Osteocyte (in vitro differentiated cells): ENCODE data around the gene RIN2. TPM values are rescaled to one million over a fixed set of nuclear protein-coding genes. Genes with fewer than 3 reads are reported as not detected.

Source experiments
- DNase-seq: peaks from one replicate; pipeline ENCODE4 v3.0.0; 2021; ENCODE audit warnings: mixed read lengths; ENCODE audit not compliant: unreplicated experiment; ENCODE audit errors: extremely low spot score
- H3K27ac Mint-ChIP-seq: one replicate; pipeline ENCODE4 v1.8.0; 2021; ENCODE audit warnings: mild to moderate bottlenecking, mixed read lengths; ENCODE audit not compliant: unreplicated experiment
- H3K27me3 Mint-ChIP-seq: one replicate; pipeline ENCODE4 v1.8.0; 2021; ENCODE audit warnings: mixed read lengths; ENCODE audit not compliant: unreplicated experiment
- H3K36me3 Mint-ChIP-seq: one replicate; pipeline ENCODE4 v1.8.0; 2021; ENCODE audit warnings: mixed read lengths; ENCODE audit not compliant: unreplicated experiment
- H3K4me1 Mint-ChIP-seq: one replicate; pipeline ENCODE4 v1.8.0; 2021; ENCODE audit warnings: mixed read lengths; ENCODE audit not compliant: unreplicated experiment
- H3K4me3 Mint-ChIP-seq: one replicate; pipeline ENCODE4 v1.8.0; 2021; ENCODE audit warnings: mild to moderate bottlenecking, moderate library complexity, mixed read lengths; ENCODE audit not compliant: unreplicated experiment
- H3K9me3 Mint-ChIP-seq: one replicate; pipeline ENCODE4 v1.8.0; 2021; ENCODE audit warnings: mixed read lengths; ENCODE audit not compliant: unreplicated experiment
- CTCF ChIP-seq: fragments of 200-600 bp; sonication (generic); IDR thresholded peaks from 2 replicates; pipeline ENCODE4 v1.5.0; 2021; ENCODE audit warnings: antibody characterized with exemption, mild to moderate bottlenecking, moderate library complexity
- total RNA-seq: library from RNA; stranded (reverse); gene quantifications from 2 replicates; pipeline ENCODE4 v1.2.1, GENCODE V29; 2021

Gene RIN2
- total RNA-seq, 1 donor from 2014 or later: 47.0 TPM

DNA sequence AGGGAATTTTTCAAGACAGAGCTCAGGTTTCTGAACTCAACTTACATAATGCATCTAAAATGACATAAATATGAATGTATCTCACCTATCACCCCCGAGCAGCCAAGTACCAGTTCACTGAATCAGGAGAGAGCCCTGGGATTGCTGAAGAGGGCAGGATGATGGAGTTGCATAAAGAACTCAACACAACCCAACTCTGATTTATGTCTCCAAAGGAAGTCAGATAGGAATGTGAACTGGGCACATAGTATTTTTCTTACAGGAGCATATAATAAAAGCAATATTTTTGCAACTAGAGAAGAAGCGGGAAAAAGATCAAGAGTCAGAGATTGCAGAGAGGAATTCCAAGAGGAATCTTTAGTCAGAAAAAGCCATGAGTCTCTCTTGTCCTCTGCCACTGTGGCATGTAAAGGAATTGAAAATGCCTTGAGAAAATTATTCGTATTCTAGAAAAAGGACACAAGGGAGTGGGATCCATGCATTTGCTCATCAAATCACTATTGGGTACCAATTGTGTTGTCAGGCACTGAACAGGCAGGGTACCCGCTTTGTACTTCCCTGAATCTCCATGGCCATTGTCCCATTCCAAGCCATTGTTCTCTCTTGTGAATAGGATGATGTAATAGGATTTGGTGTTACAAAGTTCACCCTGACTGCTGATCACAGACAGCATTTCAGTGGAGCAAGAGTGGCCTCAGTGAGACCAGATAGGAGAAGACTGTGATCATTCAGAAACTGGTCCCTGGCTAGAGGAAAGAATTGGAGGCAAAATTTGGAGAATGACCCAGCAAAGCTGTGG is 16.3 kb downstream of the RIN2 start:
- Mint-ChIP-seq H3K27ac (no peak overlapping the region), H3K4me3 (no peak overlapping the region), H3K4me1 (peaks cover 36% of the 10 kb centered on the region), H3K9me3 (no peaks in the 10 kb centered on the region), H3K27me3 (no peaks in the 10 kb centered on the region), H3K36me3 (peaks cover 7% of the 10 kb centered on the region)
- TF ChIP-seq CTCF: no peak
- DNase-seq: no peak

DNA sequence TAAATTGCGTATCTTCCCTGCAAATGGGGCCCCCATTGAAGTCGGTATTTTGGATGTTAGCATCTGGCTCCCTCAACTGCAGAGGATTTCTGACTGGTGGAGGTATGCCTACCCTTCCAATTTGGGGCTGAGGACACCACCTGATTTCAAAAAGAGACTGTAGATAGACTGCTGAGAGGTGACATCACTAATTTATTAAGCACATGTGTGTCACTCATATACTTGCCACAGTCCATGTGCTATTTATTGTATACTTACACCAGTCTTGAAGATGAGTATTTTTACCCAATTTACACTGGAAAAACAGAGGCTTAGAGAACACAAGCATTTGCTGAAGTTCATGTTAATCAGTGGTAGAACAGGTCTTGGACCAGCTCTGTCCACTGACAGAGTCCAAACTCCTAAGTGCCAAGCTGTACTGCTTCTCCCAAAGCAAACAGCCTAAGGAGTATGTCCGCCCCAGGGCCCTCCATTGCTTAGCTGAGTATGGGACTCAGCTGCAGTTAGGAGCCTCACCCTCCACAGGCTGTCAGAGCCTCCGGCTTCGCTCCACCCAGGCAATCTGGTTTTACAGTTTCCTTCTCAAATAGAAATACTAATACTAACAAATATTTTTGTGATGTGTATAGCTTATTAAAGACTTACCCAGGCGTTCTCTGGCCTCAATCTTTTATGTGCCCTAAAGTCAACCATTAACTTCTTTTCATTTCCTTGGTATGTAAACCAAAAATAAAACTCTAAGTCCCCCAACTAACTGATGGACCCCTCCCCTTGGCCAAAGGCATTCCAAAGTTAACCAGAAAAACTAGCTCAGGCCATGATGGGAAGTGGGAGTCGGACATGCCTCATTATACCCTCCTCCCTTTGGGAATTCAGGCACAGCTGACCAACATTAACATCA is 17.5 kb downstream of the RIN2 start:
- Mint-ChIP-seq H3K36me3 (peaks cover 7% of the 10 kb centered on the region), H3K27me3 (no peaks in the 10 kb centered on the region), H3K4me1 (peaks cover 36% of the 10 kb centered on the region), H3K9me3 (no peaks in the 10 kb centered on the region), H3K27ac (no peak overlapping the region), H3K4me3 (no peak overlapping the region)
- no peak for DNase-seq
- no peak for TF ChIP-seq CTCF

DNA sequence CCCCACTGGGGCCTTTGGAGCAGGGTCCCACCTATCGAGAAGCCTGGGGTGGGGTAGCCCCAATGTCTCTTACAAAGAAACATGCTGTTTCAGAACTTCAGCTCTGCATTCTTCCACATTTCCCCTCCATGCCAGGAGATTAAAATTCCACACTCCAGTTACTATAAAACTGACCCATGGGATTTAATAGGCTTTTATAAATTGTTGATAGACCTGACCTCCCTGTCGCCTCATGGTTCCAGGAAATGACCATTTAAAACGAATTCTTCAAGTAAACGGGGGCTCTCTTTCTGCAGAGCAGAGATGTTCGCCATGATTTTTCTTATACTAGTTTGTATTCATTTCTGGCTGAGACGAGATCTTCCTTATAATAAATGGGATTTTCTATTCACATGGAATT is 19.3 kb downstream of the RIN2 start:
- Mint-ChIP-seq H3K36me3 (no peaks in the 10 kb centered on the region), H3K27me3 (no peaks in the 10 kb centered on the region), H3K27ac (peak overlapping the region; percentile 29), H3K9me3 (no peaks in the 10 kb centered on the region), H3K4me1 (peaks cover 26% of the 10 kb centered on the region), H3K4me3 (no peak overlapping the region)
- no peak for DNase-seq
- TF ChIP-seq CTCF: no peak

- DNase-seq: no peak
- Mint-ChIP-seq H3K27me3 (no peaks in the 10 kb centered on the region), H3K9me3 (no peaks in the 10 kb centered on the region), H3K36me3 (peaks cover 2% of the 10 kb centered on the region), H3K4me3 (no peak overlapping the region), H3K4me1 (peaks cover 28% of the 10 kb centered on the region), H3K27ac (no peak overlapping the region)
- TF ChIP-seq CTCF: no peak
These were observed 19.9 kb downstream of the RIN2 start for GRCh38 chr20:19777981-19778380.

DNA sequence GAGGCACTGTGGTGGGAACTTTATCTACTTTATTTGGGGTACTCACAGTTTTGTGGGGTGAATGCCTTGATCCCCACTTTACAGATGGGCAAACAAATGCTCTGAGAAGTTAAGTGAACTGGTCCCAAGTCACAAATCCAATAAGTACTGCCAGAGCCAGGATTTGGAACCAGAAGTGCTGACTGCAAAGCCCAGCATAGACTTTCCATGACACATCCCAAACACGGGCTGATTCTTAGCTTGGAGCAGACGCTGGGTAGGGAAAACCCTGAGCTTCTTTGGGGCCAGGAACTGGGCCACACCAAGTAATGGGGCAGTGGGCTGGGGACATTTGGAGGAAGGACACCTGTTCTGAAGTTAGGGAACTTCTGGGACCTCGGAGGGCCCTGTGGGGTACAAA is 20.3 kb downstream of the RIN2 start:
- no peak overlapping the region for H3K27ac Mint-ChIP-seq
- no peaks in the 10 kb centered on the region for H3K9me3 Mint-ChIP-seq
- peaks cover 27% of the 10 kb centered on the region for H3K4me1 Mint-ChIP-seq
- no peak for TF ChIP-seq CTCF
- H3K27me3 Mint-ChIP-seq: no peaks in the 10 kb centered on the region
- H3K36me3 Mint-ChIP-seq: peaks cover 2% of the 10 kb centered on the region
- no peak overlapping the region for H3K4me3 Mint-ChIP-seq
- DNase-seq: no peak
